Nephron progenitor cell (in vitro differentiated cells): ENCODE data around the gene CAPNS1.
"Not testable (repeated sequence)": the region's sequence is repeated elsewhere in the genome, so short reads cannot be mapped to it uniquely, and the experiment has no call there.

ENCODE experiments used
- DNase-seq: peaks from one replicate; pipeline ENCODE4 v3.0.0; 2021
- H3K27ac Mint-ChIP-seq: 2 replicates; pipeline ENCODE4 v1.8.0; 2021; ENCODE audit warnings: mild to moderate bottlenecking, moderate library complexity, mixed read lengths
- H3K27me3 Mint-ChIP-seq: 2 replicates; pipeline ENCODE4 v1.8.0; 2021; ENCODE audit warnings: mild to moderate bottlenecking, low read depth, mixed read lengths; ENCODE audit not compliant: poor library complexity
- H3K36me3 Mint-ChIP-seq: 2 replicates; pipeline ENCODE4 v1.8.0; 2021; ENCODE audit warnings: low read depth, mixed read lengths
- H3K4me1 Mint-ChIP-seq: 2 replicates; pipeline ENCODE4 v1.8.0; 2021; ENCODE audit warnings: mixed read lengths
- H3K4me3 Mint-ChIP-seq: 2 replicates; pipeline ENCODE4 v1.8.0; 2021; ENCODE audit warnings: mild to moderate bottlenecking, moderate library complexity, mixed read lengths
- H3K9me3 Mint-ChIP-seq: 2 replicates; pipeline ENCODE4 v1.8.0; 2021; ENCODE audit warnings: mild to moderate bottlenecking, moderate library complexity, mixed read lengths
- TF ChIP-seq, protein P1 (sequence below): fragments of 200-600 bp; sonication (generic); IDR thresholded peaks from 2 replicates; pipeline ENCODE4 v1.5.0; 2021; ENCODE audit warnings: antibody characterized with exemption

Gene CAPNS1

DNA sequence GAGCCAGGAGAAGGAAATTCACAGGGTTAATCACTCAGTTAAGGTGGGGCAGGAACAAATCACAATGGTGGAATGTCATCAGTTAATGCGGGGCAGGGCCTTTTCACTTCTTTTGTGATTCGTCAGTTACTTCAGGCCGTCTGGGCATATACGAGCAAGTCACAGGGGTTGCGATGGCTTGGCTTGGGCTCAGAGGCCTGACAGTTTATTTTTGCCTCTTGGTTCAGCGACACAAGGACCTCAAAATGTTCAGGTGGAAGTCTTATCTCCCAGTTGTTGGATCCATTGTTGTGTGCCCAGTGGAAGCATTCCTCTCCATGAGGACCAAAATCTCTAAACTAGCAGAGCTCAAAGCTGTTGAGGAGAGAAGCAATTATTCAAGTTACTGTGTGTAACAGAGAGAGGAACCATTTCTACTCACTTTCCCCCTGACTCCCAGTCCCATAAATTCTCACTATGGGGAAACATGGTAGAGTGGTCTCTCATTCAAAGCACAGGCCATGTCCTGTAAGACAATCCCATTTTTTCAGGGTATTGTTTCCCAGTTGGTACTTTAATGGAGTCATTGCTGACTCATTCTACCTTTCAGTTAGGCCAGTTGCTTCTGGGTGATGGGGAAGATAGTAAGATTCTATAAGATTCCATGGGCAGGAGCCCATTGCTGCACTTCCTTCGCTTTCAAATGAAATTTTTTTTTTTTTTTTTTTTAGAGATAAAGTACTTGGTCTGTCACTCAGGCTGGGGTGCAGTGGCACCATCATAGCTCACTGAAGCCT, 21.1 kb downstream of the CAPNS1 start:
- H3K4me3 Mint-ChIP-seq = no peak overlapping the region
- DNase-seq = no peak
- H3K36me3 Mint-ChIP-seq = peaks cover 34% of the 10 kb centered on the region
- peaks cover 51% of the 10 kb centered on the region for H3K4me1 Mint-ChIP-seq
- H3K27ac Mint-ChIP-seq = peak overlapping the region; percentile 66
- TF ChIP-seq, protein P1, sequence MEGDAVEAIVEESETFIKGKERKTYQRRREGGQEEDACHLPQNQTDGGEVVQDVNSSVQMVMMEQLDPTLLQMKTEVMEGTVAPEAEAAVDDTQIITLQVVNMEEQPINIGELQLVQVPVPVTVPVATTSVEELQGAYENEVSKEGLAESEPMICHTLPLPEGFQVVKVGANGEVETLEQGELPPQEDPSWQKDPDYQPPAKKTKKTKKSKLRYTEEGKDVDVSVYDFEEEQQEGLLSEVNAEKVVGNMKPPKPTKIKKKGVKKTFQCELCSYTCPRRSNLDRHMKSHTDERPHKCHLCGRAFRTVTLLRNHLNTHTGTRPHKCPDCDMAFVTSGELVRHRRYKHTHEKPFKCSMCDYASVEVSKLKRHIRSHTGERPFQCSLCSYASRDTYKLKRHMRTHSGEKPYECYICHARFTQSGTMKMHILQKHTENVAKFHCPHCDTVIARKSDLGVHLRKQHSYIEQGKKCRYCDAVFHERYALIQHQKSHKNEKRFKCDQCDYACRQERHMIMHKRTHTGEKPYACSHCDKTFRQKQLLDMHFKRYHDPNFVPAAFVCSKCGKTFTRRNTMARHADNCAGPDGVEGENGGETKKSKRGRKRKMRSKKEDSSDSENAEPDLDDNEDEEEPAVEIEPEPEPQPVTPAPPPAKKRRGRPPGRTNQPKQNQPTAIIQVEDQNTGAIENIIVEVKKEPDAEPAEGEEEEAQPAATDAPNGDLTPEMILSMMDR = no peak
- no peaks in the 10 kb centered on the region for H3K9me3 Mint-ChIP-seq
- peaks cover 3% of the 10 kb centered on the region for H3K27me3 Mint-ChIP-seq

DNA sequence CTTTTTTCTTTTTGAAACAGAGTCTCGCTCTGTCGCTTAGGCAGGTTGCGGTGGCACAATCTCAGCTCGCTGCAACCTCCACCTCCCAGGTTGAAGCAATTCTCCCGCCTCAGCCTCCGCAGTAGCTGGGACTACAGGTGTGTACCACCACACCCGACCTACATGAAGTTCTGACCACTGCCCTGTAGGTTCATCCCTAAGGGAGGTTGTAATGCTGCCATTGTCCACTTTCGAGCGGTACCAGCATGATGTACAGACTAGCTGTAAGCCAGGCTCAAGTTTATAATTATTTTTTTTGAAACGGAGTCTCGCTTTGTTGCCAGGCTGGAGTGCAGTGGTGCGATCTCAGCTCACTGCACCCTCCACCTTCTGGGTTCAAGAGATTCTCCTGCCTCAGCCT, 23.9 kb downstream of the CAPNS1 start:
- DNase-seq = no peak

DNA sequence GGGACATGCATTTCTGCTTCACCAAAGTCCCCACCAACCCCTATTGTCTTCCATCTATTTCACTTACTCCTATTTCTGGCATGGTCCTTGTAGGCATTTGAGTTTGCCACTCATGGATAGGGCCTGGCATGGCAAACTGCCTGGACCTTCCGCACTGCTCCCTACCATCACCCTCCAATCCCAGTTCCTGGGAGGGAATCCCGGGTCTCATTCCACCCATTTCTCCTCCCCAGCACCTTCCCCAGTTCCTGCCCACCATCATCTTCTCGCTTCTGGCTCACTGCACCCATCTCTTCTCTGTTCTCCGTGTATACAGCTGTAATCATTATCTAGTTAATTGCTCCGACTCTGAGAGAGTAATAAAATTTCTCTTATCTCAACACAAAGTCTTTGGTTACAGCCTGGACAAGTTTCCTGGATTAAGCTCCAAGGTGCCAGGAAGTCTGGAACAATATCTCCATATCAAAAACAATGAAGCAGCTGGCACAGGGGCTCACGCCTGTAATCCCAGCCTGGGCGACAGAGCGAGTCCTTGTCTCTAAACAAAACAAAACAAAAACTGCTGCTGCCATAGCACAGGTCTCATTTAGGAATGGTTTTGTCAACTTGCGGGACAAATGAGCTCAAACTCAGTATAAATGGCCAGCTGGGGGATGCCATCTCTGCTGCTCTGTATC, 29.4 kb downstream of the CAPNS1 start:
- H3K4me1 Mint-ChIP-seq = peaks cover 20% of the 10 kb centered on the region
- TF ChIP-seq, protein P1 = no peak
- no peak for DNase-seq
- H3K27me3 Mint-ChIP-seq = no peaks in the 10 kb centered on the region
- peak overlapping the region; percentile 79 for H3K27ac Mint-ChIP-seq
- H3K36me3 Mint-ChIP-seq = no peaks in the 10 kb centered on the region
- no peak overlapping the region for H3K4me3 Mint-ChIP-seq
- H3K9me3 Mint-ChIP-seq = no peaks in the 10 kb centered on the region

More for the DNA sequence above, 23.9 kb downstream of the CAPNS1 start:
- H3K27me3 Mint-ChIP-seq = peaks cover 3% of the 10 kb centered on the region
- TF ChIP-seq, protein P1 = no peak
- H3K9me3 Mint-ChIP-seq = no peaks in the 10 kb centered on the region
- no peak overlapping the region for H3K4me3 Mint-ChIP-seq
- no peak overlapping the region for H3K27ac Mint-ChIP-seq
- H3K4me1 Mint-ChIP-seq = peaks cover 23% of the 10 kb centered on the region
- H3K36me3 Mint-ChIP-seq = peaks cover 34% of the 10 kb centered on the region

DNA sequence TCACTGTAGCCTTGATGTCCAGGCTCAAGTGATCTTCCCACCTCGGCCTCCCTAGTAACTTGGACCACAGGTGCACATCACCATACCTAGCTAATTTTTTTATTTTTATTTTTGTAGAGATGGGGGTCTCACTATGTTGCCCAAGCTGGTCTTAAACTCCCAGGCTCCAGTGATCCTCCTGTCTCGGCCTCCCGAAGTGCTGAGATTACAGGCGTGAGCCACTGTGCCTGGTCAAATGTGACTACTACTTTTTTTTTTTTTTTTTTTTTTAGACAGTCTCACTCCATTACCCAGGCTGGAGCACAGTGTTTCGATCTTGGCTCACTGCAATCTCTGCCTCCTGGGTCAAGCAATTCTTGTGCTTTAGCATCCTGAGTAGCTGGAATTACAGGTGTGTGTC, 33.0 kb downstream of the CAPNS1 start:
- Mint-ChIP-seq H3K27me3 (no peaks in the 10 kb centered on the region), H3K27ac (no peak overlapping the region), H3K36me3 (no peaks in the 10 kb centered on the region), H3K9me3 (peaks cover 4% of the 10 kb centered on the region), H3K4me1 (peaks cover 20% of the 10 kb centered on the region), H3K4me3 (no peak overlapping the region)
- TF ChIP-seq, protein P1 = no peak
- DNase-seq = no peak

DNA sequence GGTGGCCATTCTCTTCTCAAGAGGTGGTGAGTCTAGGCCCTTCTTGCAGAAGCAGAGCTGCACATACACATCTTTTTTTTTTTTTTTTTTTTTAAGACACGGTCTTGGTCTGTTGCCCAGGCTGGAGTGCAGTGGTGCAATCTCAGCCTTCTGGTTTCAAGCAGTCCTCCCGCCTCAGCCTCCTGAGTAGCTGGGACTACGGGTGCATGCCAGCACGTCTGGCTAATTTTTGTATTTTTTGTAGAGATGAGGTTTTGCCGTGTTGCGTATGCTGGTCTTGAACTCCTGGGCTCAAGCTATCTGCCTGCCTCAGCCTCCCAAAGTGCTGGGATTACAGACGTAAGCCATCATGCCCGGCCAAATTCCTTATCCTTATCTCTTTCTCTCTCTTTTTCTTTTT, 34.0 kb downstream of the CAPNS1 start:
- H3K4me3 Mint-ChIP-seq, H3K9me3 Mint-ChIP-seq, H3K27me3 Mint-ChIP-seq, H3K27ac Mint-ChIP-seq, DNase-seq, H3K36me3 Mint-ChIP-seq: not testable (repeated sequence)
- H3K4me1 Mint-ChIP-seq = peaks cover 20% of the 10 kb centered on the region

DNA sequence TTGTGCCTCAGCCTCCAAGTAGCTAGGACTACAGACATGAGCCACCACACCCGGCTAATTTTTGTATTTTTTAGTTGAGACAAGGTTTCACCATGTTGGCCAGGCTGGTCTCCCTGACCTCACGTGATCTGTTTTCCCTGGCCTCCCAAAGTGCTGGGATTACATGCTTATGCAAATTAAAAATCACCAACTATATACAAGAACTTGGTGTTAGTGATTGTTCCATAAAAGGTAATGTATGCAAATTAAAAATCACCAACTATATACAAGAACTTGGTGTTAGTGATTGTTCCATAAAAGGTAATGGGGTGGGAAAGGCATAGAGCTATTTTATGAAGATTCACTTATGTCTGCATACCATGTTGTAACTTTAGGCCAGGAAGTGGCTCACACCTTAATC, 39.2 kb downstream of the CAPNS1 start:
- H3K4me3 Mint-ChIP-seq, DNase-seq, H3K9me3 Mint-ChIP-seq, H3K27ac Mint-ChIP-seq, H3K4me1 Mint-ChIP-seq, H3K27me3 Mint-ChIP-seq: not testable (repeated sequence)
- peaks cover 20% of the 10 kb centered on the region for H3K36me3 Mint-ChIP-seq
